NCI-H526 treated with DMSO at 0.1 percent for 48 hours (cell line): ENCODE data around the gene TBL1XR1.

Experiments
- DNase-seq: peaks from one replicate; lab custom pipeline; 2025; lab: John Stamatoyannopoulos, UW

The TBL1XR1 gene

DNA sequence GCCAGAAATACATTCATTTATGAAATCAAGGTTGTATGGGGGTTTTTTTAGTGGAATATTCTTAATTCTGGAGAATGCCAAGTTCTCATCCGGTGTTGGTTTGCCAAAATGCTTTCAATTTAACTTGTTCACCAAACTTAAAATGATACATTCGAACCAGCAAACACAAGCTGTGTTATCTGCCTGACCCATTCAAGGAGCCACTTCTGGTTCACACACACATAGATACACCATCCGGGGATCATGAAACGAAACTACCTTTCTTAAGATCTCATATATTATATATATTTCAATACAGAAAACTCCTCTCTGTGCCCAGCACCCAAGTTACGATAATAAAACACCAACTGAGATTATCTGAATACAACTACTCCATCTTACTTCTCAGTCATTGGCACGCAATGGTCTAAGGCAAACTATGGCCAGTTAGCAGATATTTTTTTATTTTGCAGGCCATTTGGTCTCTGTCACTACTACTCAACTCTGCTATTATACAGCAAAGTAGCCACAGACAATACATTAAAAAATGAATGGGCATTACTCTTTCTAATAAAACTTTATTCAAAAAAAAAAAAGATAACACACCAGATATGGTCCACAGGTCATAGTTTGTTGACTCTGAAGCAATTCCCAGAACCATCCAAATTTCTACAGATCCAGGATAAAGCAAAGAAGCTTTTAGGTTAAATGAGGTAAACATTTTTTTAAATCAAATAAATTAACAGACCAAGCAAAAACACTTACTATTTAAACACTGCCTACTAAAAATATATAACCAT lies 89.6 kb downstream of the TBL1XR1 start:
- no peak for DNase-seq

- no peak for DNase-seq
Observed at GRCh38 chr3:177106594-177106993, 90.7 kb downstream of the TBL1XR1 start.

DNA sequence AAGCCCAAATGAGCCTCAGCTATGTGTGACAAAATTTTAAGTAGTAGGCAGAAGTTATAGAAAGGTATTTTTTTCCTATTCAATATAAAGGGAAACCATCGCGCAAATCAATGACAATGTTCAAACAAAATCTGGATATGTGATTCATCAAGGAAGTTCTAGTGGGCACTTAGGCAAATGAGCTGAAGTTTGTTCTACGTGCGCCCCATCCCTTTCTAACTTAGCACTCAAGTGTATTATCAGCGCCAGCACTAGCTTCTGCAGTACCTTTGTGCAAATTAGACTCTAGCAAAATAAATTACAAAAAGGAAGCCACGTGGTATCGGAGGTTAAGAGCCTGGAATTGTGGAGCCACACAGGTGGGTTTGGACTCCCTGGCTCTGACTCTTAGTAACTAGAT lies 91.1 kb downstream of the TBL1XR1 start:
- DNase-seq = peak; percentile 2

- no peak for DNase-seq
Observed at GRCh38 chr3:177105623-177106022, 91.7 kb downstream of the TBL1XR1 start.

- DNase-seq = no peak
Observed at GRCh38 chr3:177104299-177104992, 92.8 kb downstream of the TBL1XR1 start.

GRCh38 chr3:177102553-177102952 lies 94.7 kb downstream of the TBL1XR1 start:
- no peak for DNase-seq

GRCh38 chr3:177098551-177098950 lies 98.7 kb downstream of the TBL1XR1 start:
- DNase-seq = no peak

- no peak for DNase-seq
Observed at GRCh38 chr3:177096615-177097014, 100.7 kb downstream of the TBL1XR1 start.

DNA sequence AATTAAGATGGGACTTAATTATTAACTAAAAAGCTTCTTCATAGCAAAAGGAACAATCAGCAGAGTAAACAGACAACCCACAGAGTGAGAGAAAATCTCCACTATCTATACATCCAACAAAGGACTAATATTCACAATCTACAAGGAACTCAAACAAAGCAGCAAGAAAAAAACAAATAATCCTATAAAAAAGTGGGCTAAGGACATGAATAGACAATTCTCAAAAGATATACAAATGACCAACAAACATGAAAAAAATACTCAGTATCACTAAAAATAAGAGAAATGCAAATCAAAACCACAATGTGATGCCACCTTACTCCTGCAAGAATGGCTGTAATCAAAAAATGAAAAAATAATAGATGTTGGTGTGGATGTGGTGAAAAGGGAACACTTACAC lies 103.3 kb downstream of the TBL1XR1 start:
- no peak for DNase-seq

DNA sequence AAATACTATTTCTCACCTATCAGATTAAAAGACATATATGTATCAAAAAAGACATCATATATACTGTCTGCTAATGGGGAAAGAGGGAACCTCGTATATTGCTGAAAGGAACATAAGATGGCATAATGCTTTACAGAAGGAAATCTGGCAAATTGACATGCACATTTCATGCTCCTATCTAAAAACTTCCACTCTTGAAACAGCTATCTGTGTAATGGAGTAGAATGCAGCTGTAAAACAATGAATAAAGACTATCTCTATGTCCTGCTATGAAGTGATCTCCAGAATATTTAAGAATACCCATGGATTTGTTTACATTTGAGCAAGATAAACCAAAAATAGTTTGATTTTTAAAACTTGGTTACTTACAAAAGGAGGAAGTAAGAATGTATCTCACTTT lies 107.4 kb downstream of the TBL1XR1 start:
- no peak for DNase-seq

DNA sequence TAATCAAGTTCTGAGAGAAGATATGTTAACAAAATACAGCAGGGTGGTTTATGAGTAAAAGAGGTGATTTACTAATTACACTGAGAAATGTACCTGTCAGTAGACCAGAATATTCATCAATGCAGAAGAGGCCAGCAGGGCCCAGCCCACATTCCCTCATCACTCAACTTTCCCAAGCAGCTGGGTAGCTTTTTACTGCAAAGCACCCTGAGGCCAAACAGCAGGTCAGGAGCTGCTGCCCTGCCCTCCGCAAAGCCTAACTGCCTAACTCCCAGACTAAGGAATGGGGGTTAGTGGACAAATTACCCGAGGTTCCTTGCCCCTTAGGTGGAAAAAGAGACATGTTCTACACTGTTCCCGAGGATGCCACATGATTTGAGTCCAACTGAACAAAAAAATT lies 108.2 kb downstream of the TBL1XR1 start:
- no peak for DNase-seq

DNA sequence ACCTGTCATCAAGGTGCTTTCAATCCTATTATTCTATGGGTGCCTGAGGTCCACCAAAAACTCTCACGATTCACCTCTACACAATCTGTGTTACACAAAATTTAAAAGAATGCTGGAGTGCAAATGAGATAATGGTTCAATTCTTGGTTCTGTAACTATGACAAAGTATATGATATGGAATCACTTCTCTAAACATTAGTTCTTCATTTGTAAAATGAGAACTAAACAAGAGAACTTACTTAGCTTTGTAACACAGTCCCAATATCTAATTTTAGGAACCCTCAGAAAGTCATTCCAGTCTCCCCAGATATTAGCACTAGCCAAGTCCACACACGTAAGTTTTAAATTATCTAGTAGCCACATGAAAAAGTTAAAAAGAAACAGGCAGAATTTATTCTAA lies 111.5 kb downstream of the TBL1XR1 start:
- DNase-seq = no peak

DNA sequence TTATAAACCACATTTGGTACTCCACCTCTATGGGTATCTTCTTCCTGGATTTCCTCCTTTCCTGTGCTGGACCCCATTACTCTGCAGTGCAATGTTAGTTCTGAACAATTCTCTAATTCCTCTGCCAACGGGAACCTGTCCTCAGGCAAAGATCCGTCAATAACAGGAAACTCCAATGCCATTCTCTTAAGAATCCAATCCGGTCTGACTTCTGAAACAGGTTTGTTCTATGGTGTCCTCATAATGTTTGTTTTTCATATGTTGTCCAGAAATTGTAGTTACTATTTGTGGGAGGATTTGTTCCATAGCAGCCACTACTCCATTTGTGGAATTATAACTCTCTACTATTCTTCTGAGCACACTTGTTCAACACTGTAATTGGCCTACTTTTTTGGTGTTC lies 112.7 kb downstream of the TBL1XR1 start:
- no peak for DNase-seq

DNA sequence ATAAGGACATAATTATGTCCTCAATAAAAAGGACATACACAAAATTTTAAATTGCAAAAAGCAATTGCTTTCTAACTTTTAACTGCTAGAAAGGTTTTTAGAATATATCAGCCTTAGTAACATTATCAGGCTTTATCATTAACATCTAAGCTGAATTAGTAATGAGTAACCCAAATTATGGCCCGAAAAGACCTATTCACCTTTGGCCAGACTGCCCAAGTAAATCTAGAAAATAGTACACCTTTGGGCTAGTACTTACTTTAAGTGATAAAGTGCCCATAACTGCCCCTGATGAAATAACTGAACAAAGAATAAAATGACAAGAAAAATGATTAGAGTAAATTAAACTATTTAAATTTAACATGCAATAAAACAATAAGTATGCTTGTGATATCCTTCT lies 117.2 kb downstream of the TBL1XR1 start:
- DNase-seq = no peak

DNA sequence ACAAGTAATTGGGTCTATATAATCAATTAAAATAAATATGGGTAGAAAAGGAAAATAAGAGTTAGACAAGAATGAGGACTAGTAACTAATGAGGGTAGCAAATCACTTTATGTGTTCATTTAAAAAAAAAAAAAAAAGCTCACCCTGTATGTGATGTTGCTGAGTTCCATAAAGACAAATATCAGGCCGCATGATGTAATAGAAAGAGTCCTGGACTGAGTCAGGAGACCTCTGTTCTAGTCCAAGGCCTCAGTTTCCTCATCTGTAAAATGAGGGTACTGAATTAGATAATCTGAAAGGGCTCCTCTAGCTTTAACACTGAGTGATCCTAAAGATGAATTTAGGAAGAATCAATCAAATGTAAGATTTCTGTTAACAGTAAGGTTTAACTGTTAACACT lies 117.6 kb downstream of the TBL1XR1 start:
- DNase-seq = no peak

- DNase-seq = no peak
Observed at GRCh38 chr3:177071496-177072156, 125.7 kb downstream of the TBL1XR1 start.

- DNase-seq = no peak
Observed at GRCh38 chr3:177069514-177070329, 127.6 kb downstream of the TBL1XR1 start.

DNA sequence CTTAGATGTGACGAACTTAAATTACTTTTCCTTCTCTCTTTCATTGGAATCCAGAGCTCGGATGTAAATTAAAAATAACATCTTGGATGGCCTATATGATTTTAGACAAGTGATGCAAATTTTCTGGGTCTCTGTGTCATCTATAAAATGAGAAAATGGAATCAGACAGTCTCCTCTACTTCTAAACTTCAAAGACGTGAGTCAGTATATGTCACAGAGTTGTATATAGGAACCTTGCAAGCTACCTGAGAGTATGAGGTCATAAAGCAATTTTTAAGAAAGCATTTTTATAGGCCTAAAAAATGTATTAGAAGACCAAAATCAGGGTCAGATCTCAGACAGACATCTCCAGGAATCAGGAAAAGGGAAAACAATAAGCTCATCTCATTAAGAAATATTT lies 128.3 kb downstream of the TBL1XR1 start:
- DNase-seq = no peak

GRCh38 chr3:177066068-177066467 lies 131.2 kb downstream of the TBL1XR1 start:
- DNase-seq = no peak

GRCh38 chr3:177065285-177066033 lies 131.8 kb downstream of the TBL1XR1 start:
- DNase-seq = no peak

DNA sequence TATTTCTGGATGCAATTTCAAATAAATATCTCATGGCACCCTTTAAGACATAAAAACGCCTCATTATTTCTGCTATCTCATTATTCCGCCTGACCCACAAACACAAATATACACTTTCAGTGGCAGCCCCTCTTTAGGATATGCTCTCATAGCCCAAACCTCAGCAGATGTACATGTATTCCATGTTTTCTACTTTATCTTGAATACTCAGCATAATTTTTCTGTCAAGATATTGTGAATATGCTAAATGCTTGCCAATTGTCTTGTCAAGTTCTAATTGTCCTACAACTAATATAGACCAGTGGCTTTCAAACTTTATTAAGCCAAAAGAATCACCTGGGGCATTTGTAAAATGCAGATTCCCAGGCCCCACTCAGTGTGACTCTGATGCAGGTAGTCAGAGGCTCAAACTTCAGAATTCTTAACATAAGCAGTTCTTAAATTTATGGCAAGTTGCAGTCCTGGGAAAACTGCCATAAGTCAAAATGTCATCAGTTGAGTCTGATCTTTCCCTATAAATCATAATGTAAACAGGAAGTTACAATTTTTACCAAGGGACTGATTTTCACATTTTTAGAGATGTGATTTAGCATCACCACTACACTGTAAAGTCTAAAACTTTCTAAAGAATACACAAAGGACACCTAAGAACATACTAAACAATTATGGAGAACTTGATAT lies 135.1 kb downstream of the TBL1XR1 start:
- no peak for DNase-seq
